Esophagus muscularis mucosa (tissue), 3 donors: ENCODE data around the gene PRUNE1.

ENCODE experiments used
- CTCF ChIP-seq, 3 experiments: fragments of 200-600 bp in 2 of 3; fragments of 450-650 bp in 1 of 3; sonication (generic) in 2 of 3; IDR thresholded peaks; one replicate each; pipeline ENCODE4 v1.5.1; 2017 to 2019; ENCODE audit warnings: antibody characterized with exemption in 3 of 3, mild to moderate bottlenecking in 2 of 3, moderate library complexity in 1 of 3
- POLR2AphosphoS5 ChIP-seq, 2 donors: sonication (generic); formaldehyde crosslinking; IDR thresholded peaks; one replicate each; pipeline ENCODE4 v1.6.1; 2017; ENCODE audit warnings: antibody characterized with exemption in 2 of 2

DNA sequence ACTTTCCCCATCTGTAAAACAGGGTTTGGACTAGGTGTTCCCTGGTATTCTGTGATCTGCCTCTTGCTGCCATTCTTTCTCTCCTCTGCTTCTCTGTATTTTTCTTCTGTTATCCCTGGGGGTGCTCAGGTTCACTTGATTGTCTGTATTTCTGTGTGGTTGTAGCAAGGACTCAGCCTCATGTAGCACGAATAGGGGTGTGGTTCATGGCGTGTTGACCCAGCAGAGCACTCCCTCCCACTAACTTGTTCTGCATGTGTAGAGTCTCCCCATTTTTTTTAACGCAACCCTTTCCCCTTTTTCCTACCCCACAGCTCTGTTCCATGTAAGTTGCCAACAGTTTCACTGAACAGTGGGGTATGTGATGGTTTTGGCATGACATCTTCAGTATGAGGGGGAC, 26.9 kb downstream of the PRUNE1 start:
- TF ChIP-seq POLR2AphosphoS5 (IDR thresholded peaks at IDR 0.05) (no peak), CTCF (IDR thresholded peaks at IDR 0.05) (no peak)
